IMR-90 (cell line): ENCODE measurements around the gene DCAF5. TPM values are rescaled to one million over a fixed set of nuclear protein-coding genes. Genes with fewer than 3 reads are reported as not detected.

ENCODE experiments used
- ATAC-seq: fragments of 200-7000 bp; cut with Tn5 transposase; 2 replicates; pipeline ENCODE4 v1.9.1; 2020; ENCODE audit warnings: low read depth, mild to moderate bottlenecking, moderate library complexity
- BruUV-seq: library from RNA; stranded (reverse); fragments of 400-500 nt; replicated peaks from 2 replicates; lab custom pipeline; 2021; lab: Mats Ljungman, UMichigan
- CTCF ChIA-PET: fragments of 300-600 bp; formaldehyde crosslinking; extraction: SDS; loops from one replicate; lab custom pipeline; 2021; ENCODE audit warnings: antibody characterized with exemption; lab: Yijun Ruan, JAX
- POLR2A ChIA-PET: fragments of 300-600 bp; sonication (Branson Sonifier 250); formaldehyde crosslinking; loops from one replicate; lab custom pipeline; 2022; ENCODE audit warnings: antibody characterized with exemption; ENCODE audit not compliant: unreplicated experiment; lab: Charles Lee
- DNase-seq: peaks from one replicate; pipeline ENCODE4 v3.0.0; 2013
- H2AFZ ChIP-seq: replicated peaks from 2 replicates; pipeline ENCODE3; 2013; ENCODE audit warnings: low read length, mild to moderate bottlenecking; ENCODE audit not compliant: poor library complexity
- H2AK5ac ChIP-seq: 2 replicates; pipeline ENCODE4 v1.6.1; 2013; ENCODE audit warnings: low read depth, low read length, inconsistent platforms
- H2AK9ac ChIP-seq: replicated peaks from 2 replicates; pipeline ENCODE3; 2013; ENCODE audit warnings: mild to moderate bottlenecking, low read depth, low read length, moderate library complexity; ENCODE audit not compliant: poor library complexity
- H2BK120ac ChIP-seq: 2 replicates; pipeline ENCODE4 v1.6.1; 2013; ENCODE audit warnings: low read depth, low read length, inconsistent platforms
- H2BK15ac ChIP-seq: 3 replicates; pipeline ENCODE4 v1.6.1; 2013; ENCODE audit warnings: low read depth, low read length, inconsistent platforms
- H2BK20ac ChIP-seq: 2 replicates; pipeline ENCODE4 v1.6.1; 2013; ENCODE audit warnings: low read depth, mild to moderate bottlenecking, inconsistent platforms, low read length, moderate library complexity
- H2BK5ac ChIP-seq: 2 replicates; pipeline ENCODE4 v1.6.1; 2013; ENCODE audit warnings: mild to moderate bottlenecking, low read depth, low read length, inconsistent platforms; ENCODE audit not compliant: poor library complexity, severe bottlenecking
- H3K14ac ChIP-seq: replicated peaks from 2 replicates; pipeline ENCODE4 v1.6.1; 2013; ENCODE audit warnings: low read depth, low read length, inconsistent platforms
- H3K18ac ChIP-seq: 2 replicates; pipeline ENCODE4 v1.6.1; 2013; ENCODE audit warnings: low read depth, low read length, control low read depth
- H3K23ac ChIP-seq: 2 replicates; pipeline ENCODE4 v1.6.1; 2013; ENCODE audit warnings: low read depth, low read length, inconsistent platforms
- H3K27ac ChIP-seq: 2 replicates; pipeline ENCODE4 v1.5.1; 2013; ENCODE audit warnings: mild to moderate bottlenecking, control low read depth, low read length; ENCODE audit not compliant: insufficient read depth
- H3K27me3 ChIP-seq: 2 replicates; pipeline ENCODE4 v1.6.1; 2013; ENCODE audit warnings: low read length; ENCODE audit not compliant: control insufficient read depth, insufficient read depth
- H3K36me3 ChIP-seq: 2 replicates; pipeline ENCODE4 v1.6.1; 2013; ENCODE audit warnings: low read length, mixed read lengths; ENCODE audit not compliant: control insufficient read depth, insufficient read depth
- H3K4ac ChIP-seq: 2 replicates; pipeline ENCODE4 v1.6.1; 2013; ENCODE audit warnings: low read depth, low read length, inconsistent platforms
- H3K4me1 ChIP-seq: 2 replicates; pipeline ENCODE4 v1.6.1; 2013; ENCODE audit warnings: low read length, mixed read lengths; ENCODE audit not compliant: control insufficient read depth, insufficient read depth
- H3K4me2 ChIP-seq: 2 replicates; pipeline ENCODE4 v1.6.1; 2013; ENCODE audit warnings: low read depth, mild to moderate bottlenecking, control low read depth, low read length, moderate library complexity
- H3K4me3 ChIP-seq: 2 replicates; pipeline ENCODE4 v1.5.1; 2013; ENCODE audit warnings: low read depth, mild to moderate bottlenecking, control low read depth, low read length, moderate library complexity; ENCODE audit not compliant: insufficient read depth
- H3K56ac ChIP-seq: 2 replicates; pipeline ENCODE4 v1.6.1; 2013; ENCODE audit warnings: low read length, inconsistent platforms; ENCODE audit not compliant: insufficient read depth; ENCODE audit errors: extremely low read depth
- H3K79me1 ChIP-seq, 2 experiments: 2 replicates each; pipeline ENCODE4 v1.6.1; 2013; ENCODE audit warnings: low read length in 2 of 2, inconsistent platforms in 1 of 2, low read depth in 1 of 2
- H3K9ac ChIP-seq: 2 replicates; pipeline ENCODE4 v1.6.1; 2013; ENCODE audit warnings: low read depth, low read length, control low read depth
- H3K9me1 ChIP-seq: 2 replicates; pipeline ENCODE4 v1.6.1; 2013; ENCODE audit warnings: low read length, inconsistent platforms; ENCODE audit not compliant: insufficient read depth
- H3K9me3 ChIP-seq: 2 replicates; pipeline ENCODE4 v1.6.1; 2013; ENCODE audit warnings: low read length; ENCODE audit not compliant: control insufficient read depth, insufficient read depth
- H4K20me1 ChIP-seq: 2 replicates; pipeline ENCODE4 v1.6.1; 2013; ENCODE audit warnings: low read length, inconsistent platforms; ENCODE audit not compliant: insufficient read depth
- H4K5ac ChIP-seq: 2 replicates; pipeline ENCODE4 v1.6.1; 2013; ENCODE audit warnings: mild to moderate bottlenecking, low read depth, low read length, control low read depth
- H4K8ac ChIP-seq, 2 experiments: 2 replicates each; pipeline ENCODE4 v1.6.1; 2013; ENCODE audit warnings: low read depth in 2 of 2, low read length in 2 of 2, control low read depth in 1 of 2, inconsistent platforms in 1 of 2
- H4K91ac ChIP-seq: 2 replicates; pipeline ENCODE4 v1.6.1; 2013; ENCODE audit warnings: low read depth, low read length, inconsistent platforms; ENCODE audit not compliant: insufficient read depth
- BHLHE40 ChIP-seq: fragments of 150-350 bp; IDR thresholded peaks from 2 replicates; pipeline ENCODE4 v1.6.1; 2016; ENCODE audit warnings: mild to moderate bottlenecking, low read depth, low read length
- CEBPB ChIP-seq: IDR thresholded peaks from 2 replicates; pipeline ENCODE4 v1.6.1; 2012; ENCODE audit warnings: low read depth, low read length, improper control_type of control experiment
- CHD1 ChIP-seq: IDR thresholded peaks from 2 replicates; pipeline ENCODE4 v1.6.1; 2012; ENCODE audit warnings: low read depth, low read length, improper control_type of control experiment
- FOS ChIP-seq: fragments of 150-350 bp; IDR thresholded peaks from 2 replicates; pipeline ENCODE4 v1.6.1; 2016; ENCODE audit warnings: low read depth, low read length
- MAFK ChIP-seq: IDR thresholded peaks from 2 replicates; pipeline ENCODE4 v1.6.1; 2012; ENCODE audit warnings: low read depth, low read length, improper control_type of control experiment
- MAZ ChIP-seq: IDR thresholded peaks from 2 replicates; pipeline ENCODE4 v1.6.1; 2012; ENCODE audit warnings: low read depth, mild to moderate bottlenecking, low read length, improper control_type of control experiment, moderate library complexity, borderline replicate concordance
- MXI1 ChIP-seq: IDR thresholded peaks from 2 replicates; pipeline ENCODE4 v1.6.1; 2012; ENCODE audit warnings: low read depth, mild to moderate bottlenecking, low read length, moderate library complexity, borderline replicate concordance
- NFE2L2 ChIP-seq: fragments of 150-350 bp; IDR thresholded peaks from 2 replicates; pipeline ENCODE4 v1.6.1; 2016; ENCODE audit warnings: low read depth, mild to moderate bottlenecking, low read length
- POLR2A ChIP-seq: IDR thresholded peaks from 2 replicates; pipeline ENCODE4 v1.6.1; 2012; ENCODE audit warnings: mild to moderate bottlenecking, low read depth, low read length
- RAD21 ChIP-seq: IDR thresholded peaks from 2 replicates; pipeline ENCODE4 v1.6.1; 2012; ENCODE audit warnings: low read length, improper control_type of control experiment
- RCOR1 ChIP-seq: IDR thresholded peaks from 2 replicates; pipeline ENCODE4 v1.6.1; 2012; ENCODE audit warnings: mild to moderate bottlenecking, low read length, improper control_type of control experiment; ENCODE audit not compliant: insufficient replicate concordance
- RFX5 ChIP-seq: IDR thresholded peaks from 2 replicates; pipeline ENCODE4 v1.8.0; 2012; ENCODE audit warnings: low read depth, mild to moderate bottlenecking, low read length, moderate library complexity
- SMC3 ChIP-seq: fragments of 150-350 bp; IDR thresholded peaks from 2 replicates; pipeline ENCODE4 v1.6.1; 2016; ENCODE audit warnings: low read depth, mild to moderate bottlenecking, antibody characterized with exemption, low read length, moderate library complexity
- USF2 ChIP-seq: fragments of 150-350 bp; IDR thresholded peaks from 2 replicates; pipeline ENCODE4 v1.6.1; 2017; ENCODE audit warnings: mild to moderate bottlenecking, antibody characterized with exemption, low read length, low read depth
- WGBS, 2 experiments: methylation state at CpG; one replicate each; pipeline versions ENCODE4 v1.1.5 to v1.1.7; 2013; ENCODE audit warnings: missing lambda C conversion rate in 2 of 2; ENCODE audit not compliant: insufficient read length in 1 of 2; ENCODE audit errors: extremely low coverage in 2 of 2; 5-methylcytosine and 5-hydroxymethylcytosine counted together
- dilution Hi-C: fragments of 300-500 bp; cut with HindIII; formaldehyde crosslinking; loops from one replicate; pipeline ENCODE4 v1.14.3; 2018; ENCODE audit warnings: low sequenced_read_pairs; ENCODE audit not compliant: unreplicated experiment
- in situ Hi-C: fragments of 300-500 bp; cut with MboI; formaldehyde crosslinking; loops from 3 replicates; pipeline ENCODE4 v1.14.3; 2019; ENCODE audit warnings: low sequenced_read_pairs, inconsistent platforms, mixed read lengths
- intact Hi-C: fragments of 100-400 bp; cut with micrococcal nuclease; formaldehyde crosslinking; loops from 2 replicates; pipeline ENCODE4 v1.10.0; 2022
- polyA plus RNA-seq, 3 experiments: library from polyadenylated mRNA; depleted of rRNA; stranded (reverse); fragments of >200 nt; gene quantifications; 2 replicates each; pipeline ENCODE4 v1.2.3, GENCODE V29; 2012; ENCODE audit warnings: low replicate concordance in 1 of 3
- total RNA-seq: library from RNA; depleted of rRNA; stranded (reverse); fragments of >200 nt; gene quantifications from 2 replicates; pipeline ENCODE4 v1.2.3, GENCODE V29; 2012
- TF ChIP-seq, protein P1 (sequence below): conservative IDR thresholded peaks from 2 replicates; pipeline ENCODE4 v1.5.1; 2012; ENCODE audit warnings: mild to moderate bottlenecking, low read depth, low read length, improper control_type of control experiment

The DCAF5 gene
- total and polyA plus RNA-seq, 2 of the 4 experiments (the other 2 are of a cell fraction) = 17.6 to 30.4 TPM

- WGBS, 2 experiments = no CpG with 5 or more reads among the region's 4 CpGs
- Histone ChIP-seq H3K36me3 (no peaks in the 10 kb centered on the region; the same call in 1 of the 2 replicates), H3K9me3 (no peaks in the 10 kb centered on the region), H2AK9ac (no peak overlapping the region), H3K9ac (no peak overlapping the region), H3K27ac (peak overlapping the region; percentile 81; the same call in 1 of the 2 replicates), H3K4me3 (no peak overlapping the region), H3K56ac (no peak overlapping the region), H3K23ac (0 out of 2 replicates have a peak overlapping the region, but pooled peaks have one; percentile 10), H3K18ac (no peak overlapping the region), H4K8ac (no peak overlapping the region), H3K9me1 (peaks cover 20% of the 10 kb centered on the region), H4K20me1 (peaks cover 13% of the 10 kb centered on the region; the same call in 1 of the 2 replicates), H2BK20ac (no peak overlapping the region), H3K14ac (peak overlapping the region; percentile 33; the same call in 1 of the 2 replicates), H3K4ac (peak overlapping the region; percentile 48), H2BK15ac (peak overlapping the region; percentile 34; the same call in 1 of the 3 replicates), H2BK5ac (no peak overlapping the region), H3K27me3 (no peaks in the 10 kb centered on the region), H2AK5ac (no peak overlapping the region), H3K79me1 (peaks cover 33 to 75% of the 10 kb centered on the region in 2 experiments), H3K4me1 (peaks cover 25% of the 10 kb centered on the region), H2BK120ac (0 out of 2 replicates have a peak overlapping the region, but pooled peaks have one; percentile 29), H3K4me2 (peak overlapping the region; percentile 72; the same call in 1 of the 2 replicates), H2AFZ (no peak overlapping the region), H4K91ac (peak overlapping the region; percentile 24; the same call in 1 of the 2 replicates), H4K5ac (peak overlapping the region; percentile 49; the same call in 1 of the 2 replicates)
- in situ Hi-C loops (no loop called here), intact Hi-C loops (loop anchor here (10.0 kb wide), 1 partner anchor 52 kb away; no protein-coding TSS in a partner anchor), dilution Hi-C loops (no loop called here)
- POLR2A ChIA-PET = no interaction called here
- TF ChIP-seq POLR2A (no peak), RCOR1 (no peak), RFX5 (no peak), BHLHE40 (no peak), FOS (no peak), USF2 (no peak), CHD1 (no peak), RAD21 (no peak), MAFK (no peak), MXI1 (no peak), SMC3 (no peak), MAZ (no peak), NFE2L2 (no peak), CEBPB (no peak)
- TF ChIP-seq, protein P1, sequence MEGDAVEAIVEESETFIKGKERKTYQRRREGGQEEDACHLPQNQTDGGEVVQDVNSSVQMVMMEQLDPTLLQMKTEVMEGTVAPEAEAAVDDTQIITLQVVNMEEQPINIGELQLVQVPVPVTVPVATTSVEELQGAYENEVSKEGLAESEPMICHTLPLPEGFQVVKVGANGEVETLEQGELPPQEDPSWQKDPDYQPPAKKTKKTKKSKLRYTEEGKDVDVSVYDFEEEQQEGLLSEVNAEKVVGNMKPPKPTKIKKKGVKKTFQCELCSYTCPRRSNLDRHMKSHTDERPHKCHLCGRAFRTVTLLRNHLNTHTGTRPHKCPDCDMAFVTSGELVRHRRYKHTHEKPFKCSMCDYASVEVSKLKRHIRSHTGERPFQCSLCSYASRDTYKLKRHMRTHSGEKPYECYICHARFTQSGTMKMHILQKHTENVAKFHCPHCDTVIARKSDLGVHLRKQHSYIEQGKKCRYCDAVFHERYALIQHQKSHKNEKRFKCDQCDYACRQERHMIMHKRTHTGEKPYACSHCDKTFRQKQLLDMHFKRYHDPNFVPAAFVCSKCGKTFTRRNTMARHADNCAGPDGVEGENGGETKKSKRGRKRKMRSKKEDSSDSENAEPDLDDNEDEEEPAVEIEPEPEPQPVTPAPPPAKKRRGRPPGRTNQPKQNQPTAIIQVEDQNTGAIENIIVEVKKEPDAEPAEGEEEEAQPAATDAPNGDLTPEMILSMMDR = no peak
- CTCF ChIA-PET = interaction anchor here (0.9 kb wide), 1 partner anchor 186 kb away, joined by 3 read pairs; no protein-coding TSS in a partner anchor
- DNase-seq (peak; percentile 22), ATAC-seq (no peak)
- BruUV-seq = no TSS peak
Measured at GRCh38 chr14:69096781-69097475, 56.0 kb downstream of the DCAF5 start.
